B cell (primary cell): ENCODE results near the gene MGAT5. TPM values are rescaled to one million over a fixed set of nuclear protein-coding genes. Genes with fewer than 3 reads are reported as not detected.

Experiments
- ATAC-seq: fragments of 200-7000 bp; cut with Tn5 transposase; one replicate; pipeline ENCODE4 v1.10.0; 2021; ENCODE audit warnings: low read depth, mild to moderate bottlenecking, moderate number of reproducible peaks, moderate library complexity
- CTCF ChIA-PET: fragments of 350-600 bp; sonication (Branson Sonifier 250); formaldehyde crosslinking; loops from one replicate; lab custom pipeline; 2021; ENCODE audit warnings: antibody characterized with exemption, inconsistent platforms; lab: Charles Lee
- POLR2A ChIA-PET: fragments of 350-600 bp; sonication (Branson Sonifier 250); formaldehyde crosslinking; loops from one replicate; lab custom pipeline; 2021; ENCODE audit warnings: antibody characterized with exemption; lab: Charles Lee
- DNase-seq: peaks from one replicate; pipeline ENCODE4 v3.0.0; 2013
- H2AFZ ChIP-seq: 2 replicates; pipeline ENCODE4 v1.6.1; 2012; ENCODE audit warnings: mild to moderate bottlenecking, low read depth, low read length; ENCODE audit not compliant: insufficient read depth, poor library complexity, severe bottlenecking
- H3K27ac ChIP-seq, 2 donors: 1 replicate in 1 of 2; 2 replicates in 1 of 2; pipeline ENCODE4 v1.5.1; 2012 to 2013; ENCODE audit warnings: low read length in 2 of 2, mild to moderate bottlenecking in 2 of 2, moderate library complexity in 1 of 2
- H3K27me3 ChIP-seq, 4 experiments: fragments of 200-600 bp in 1 of 4; sonication (generic) in 1 of 4; replicated peaks in 1 of 4; 1 replicate in 2 of 4; 2 replicates in 2 of 4; pipeline versions ENCODE4 v1.6.1 to v1.7.0; 2013 to 2016; ENCODE audit warnings: low read length in 3 of 4, mild to moderate bottlenecking in 2 of 4, mixed read lengths in 1 of 4, moderate library complexity in 1 of 4; ENCODE audit not compliant: insufficient read depth in 4 of 4, control insufficient read depth in 3 of 4; ENCODE audit errors: control extremely low read depth in 1 of 4
- H3K36me3 ChIP-seq, 2 experiments: replicated peaks in 1 of 2; 1 replicate in 1 of 2; 2 replicates in 1 of 2; pipeline versions ENCODE4 v1.6.1 to v1.7.1; 2013; ENCODE audit warnings: low read length in 1 of 2; ENCODE audit not compliant: insufficient read depth in 2 of 2, control insufficient read depth in 1 of 2; ENCODE audit errors: control extremely low read depth in 1 of 2, extremely low read depth in 1 of 2
- H3K4me1 ChIP-seq, 2 donors: fragments of 200-600 bp in 1 of 2; sonication (generic) in 1 of 2; 1 replicate in 1 of 2; 2 replicates in 1 of 2; pipeline versions ENCODE4 v1.5.1 to v1.6.1; 2013 to 2017; ENCODE audit warnings: low read length in 2 of 2; ENCODE audit not compliant: control insufficient read depth in 2 of 2, insufficient read depth in 2 of 2
- H3K4me2 ChIP-seq: replicated peaks from 2 replicates; pipeline ENCODE3; 2012; ENCODE audit warnings: mild to moderate bottlenecking, low read depth, low read length; ENCODE audit not compliant: poor library complexity, severe bottlenecking
- H3K4me3 ChIP-seq, 5 experiments: fragments of 200-600 bp in 1 of 5; sonication (generic) in 1 of 5; 1 replicate in 3 of 5; 2 replicates in 2 of 5; pipeline versions ENCODE4 v1.5.1 to v1.7.0; 2011 to 2016; ENCODE audit warnings: low read length in 4 of 5, mild to moderate bottlenecking in 4 of 5, low read depth in 2 of 5, control low read depth in 1 of 5, moderate library complexity in 1 of 5; ENCODE audit not compliant: insufficient read depth in 1 of 5; ENCODE audit errors: control extremely low read depth in 1 of 5, extremely low read depth in 1 of 5
- H3K79me2 ChIP-seq: fragments of 200-600 bp; sonication (generic); one replicate; pipeline ENCODE4 v1.6.0; 2016; ENCODE audit warnings: low read length; ENCODE audit not compliant: control insufficient read depth, insufficient read depth
- H3K9ac ChIP-seq: fragments of 200-600 bp; sonication (generic); 2 replicates; pipeline ENCODE4 v1.6.1; 2017; ENCODE audit warnings: mild to moderate bottlenecking, low read length, moderate library complexity
- H3K9me3 ChIP-seq, 3 donors: one replicate each; pipeline versions ENCODE4 v1.6.1 to v1.7.1; 2013; ENCODE audit warnings: low read length in 2 of 3; ENCODE audit not compliant: control insufficient read depth in 2 of 3, insufficient read depth in 1 of 3; ENCODE audit errors: control extremely low read depth in 1 of 3
- H4K20me1 ChIP-seq: 2 replicates; pipeline ENCODE4 v1.6.0; 2012; ENCODE audit warnings: mild to moderate bottlenecking, low read length; ENCODE audit not compliant: insufficient read depth, control insufficient read depth, poor library complexity, severe bottlenecking
- H3K27ac Mint-ChIP-seq: one replicate; pipeline ENCODE4 v1.8.0; 2021; ENCODE audit warnings: mixed read lengths
- H3K27me3 Mint-ChIP-seq: one replicate; pipeline ENCODE4 v1.8.0; 2021; ENCODE audit warnings: mixed read lengths
- H3K4me1 Mint-ChIP-seq: one replicate; pipeline ENCODE4 v1.8.0; 2021; ENCODE audit warnings: mixed read lengths
- H3K4me3 Mint-ChIP-seq: one replicate; pipeline ENCODE4 v1.8.0; 2021; ENCODE audit warnings: mixed read lengths
- H3K9me3 Mint-ChIP-seq: one replicate; pipeline ENCODE4 v1.8.0; 2022; ENCODE audit warnings: mixed read lengths; ENCODE audit not compliant: insufficient read depth
- CTCF ChIP-seq: fragments of 200-600 bp; IDR thresholded peaks from one replicate; pipeline ENCODE4 v1.8.0; 2022; ENCODE audit warnings: antibody characterized with exemption, mild to moderate bottlenecking
- EZH2 ChIP-seq: IDR thresholded peaks from 2 replicates; pipeline ENCODE4 v1.6.1; 2012; ENCODE audit warnings: borderline replicate concordance, low read depth, mild to moderate bottlenecking, moderate library complexity, low read length; ENCODE audit not compliant: insufficient read depth, poor library complexity, severe bottlenecking
- WGBS: methylation state at CpG from one replicate; pipeline ENCODE4 v1.1.5; 2013; ENCODE audit warnings: missing lambda C conversion rate; ENCODE audit not compliant: insufficient coverage; 5-methylcytosine and 5-hydroxymethylcytosine counted together
- intact Hi-C: fragments of 100-400 bp; cut with micrococcal nuclease; formaldehyde crosslinking; loops from one replicate; pipeline ENCODE4 v1.10.0; 2022
- polyA plus RNA-seq: library from polyadenylated mRNA; depleted of rRNA; stranded (reverse); fragments of >200 nt; gene quantifications from 2 replicates; pipeline ENCODE4 v1.2.3, GENCODE V29; 2012
- total RNA-seq, 2 donors: library from RNA; stranded (reverse); fragments of 120-200 nt in 1 of 2; gene quantifications; 1 replicate in 1 of 2; 2 replicates in 1 of 2; pipeline versions ENCODE4 v1.2.3 to v1.2.4, GENCODE V29; 2013 to 2022

The MGAT5 gene
- total and polyA plus RNA-seq, 2 donors (not counting 1 experiment from before 2014, with no cell fraction given) = 27.2 to 184 TPM

- H3K79me2 ChIP-seq = peaks cover 35% of the 10 kb centered on the region
- intact Hi-C loops = no loop called here
- H3K27me3 ChIP-seq = no peaks in the 10 kb centered on the region
- WGBS = 94% methylated on average over 4 of the region's 4 CpGs
- no peak for TF ChIP-seq EZH2
- no peak for TF ChIP-seq CTCF
- DNase-seq (no peak), ATAC-seq (no peak)
- no peak overlapping the region for H3K4me3 ChIP-seq
- Mint-ChIP-seq H3K4me3 (no peak overlapping the region), H3K9me3 (no peaks in the 10 kb centered on the region), H3K4me1 (no peaks in the 10 kb centered on the region), H3K27me3 (no peaks in the 10 kb centered on the region), H3K27ac (no peak overlapping the region)
- no peaks in the 10 kb centered on the region for H3K9me3 ChIP-seq
- H3K36me3 ChIP-seq = peaks cover 12 to 96% of the 10 kb centered on the region in 2 experiments
- no peak overlapping the region for H3K4me2 ChIP-seq
- peaks cover 30% of the 10 kb centered on the region for H4K20me1 ChIP-seq
- no peaks in the 10 kb centered on the region for H3K4me1 ChIP-seq
- no peak overlapping the region for H2AFZ ChIP-seq
- ChIA-PET POLR2A (no interaction called here), CTCF (interaction anchor here (2.7 kb wide), 1 partner anchor 22 kb away, joined by 9 read pairs; no protein-coding TSS in a partner anchor)
- H3K27ac ChIP-seq = no peak overlapping the region
- H3K9ac ChIP-seq = no peak overlapping the region
Observed at GRCh38 chr2:134429886-134430285, 176.0 kb downstream of the MGAT5 start.

GRCh38 chr2:134431838-134432434, 178.1 kb downstream of the MGAT5 start:
- WGBS = 100% methylated on average over 1 of the region's 2 CpGs
- Histone ChIP-seq H4K20me1 (peaks cover 43% of the 10 kb centered on the region), H3K9ac (no peak overlapping the region), H3K9me3 (no peaks in the 10 kb centered on the region), H3K4me2 (no peak overlapping the region), H3K4me3 (no peak overlapping the region), H3K4me1 (no peaks in the 10 kb centered on the region), H3K27me3 (no peaks in the 10 kb centered on the region), H2AFZ (no peak overlapping the region), H3K27ac (no peak overlapping the region), H3K79me2 (peaks cover 39% of the 10 kb centered on the region), H3K36me3 (peaks cover 11 to 99% of the 10 kb centered on the region in 2 experiments)
- intact Hi-C loops = no loop called here
- no peaks in the 10 kb centered on the region for H3K4me1 Mint-ChIP-seq
- no peaks in the 10 kb centered on the region for H3K27me3 Mint-ChIP-seq
- H3K9me3 Mint-ChIP-seq = no peaks in the 10 kb centered on the region
- TF ChIP-seq EZH2 = no peak
- TF ChIP-seq CTCF = no peak
- H3K4me3 Mint-ChIP-seq = no peak overlapping the region
- ATAC-seq (no peak), DNase-seq (no peak)
- ChIA-PET CTCF (interaction anchor here (1.4 to 1.8 kb wide), 2 partner anchors 19 to 21 kb away, joined by 4 read pairs; no protein-coding TSS in a partner anchor), POLR2A (no interaction called here)
- H3K27ac Mint-ChIP-seq = peak overlapping the region; percentile 28
